ENCODE data around the gene TMEM236.

- no peak for TF ChIP-seq YY1 (IDR thresholded peaks at IDR 0.05; ENCODE audit: insufficient read depth, insufficient read length)
- TF ChIP-seq ZNF274 (IDR thresholded peaks at IDR 0.05; ENCODE audit: low read depth, low read length): no peak
Observed at GRCh38 chr10:17712717-17713471, 39.1 kb upstream of the TMEM236 start.
